PC-3 (cell line): Measurements from ENCODE around the gene ERP44. TPM values are rescaled to one million over a fixed set of nuclear protein-coding genes. Genes with fewer than 3 reads are reported as not detected.
"Not testable (repeated sequence)": the region's sequence is repeated elsewhere in the genome, so short reads cannot be mapped to it uniquely, and the experiment has no call there.

Source experiments
- ATAC-seq: fragments of 200-7000 bp; cut with Tn5 transposase; 2 replicates; pipeline ENCODE4 v1.9.1; 2020; ENCODE audit warnings: mild to moderate bottlenecking, moderate library complexity
- BruUV-seq: library from RNA; stranded (reverse); fragments of 400-500 nt; replicated peaks from 2 replicates; lab custom pipeline; 2021; lab: Mats Ljungman, UMichigan
- CTCF ChIA-PET: fragments of 300-600 bp; sonication (Branson Sonifier 250); formaldehyde crosslinking; loops from one replicate; lab custom pipeline; 2022; ENCODE audit warnings: antibody characterized with exemption; lab: Charles Lee
- POLR2A ChIA-PET: fragments of 300-600 bp; sonication (Branson Sonifier 250); formaldehyde crosslinking; loops from one replicate; lab custom pipeline; 2022; ENCODE audit warnings: antibody characterized with exemption; ENCODE audit not compliant: unreplicated experiment; lab: Charles Lee
- DNase-seq: peaks from one replicate; pipeline ENCODE4 v3.0.0-alpha.2; 2015
- H2AFZ ChIP-seq: fragments of 300-600 bp; sonication (generic); 2 replicates; pipeline ENCODE4 v1.6.0; 2016; ENCODE audit warnings: antibody characterized with exemption, low read length
- H3F3A ChIP-seq: fragments of 300-600 bp; sonication (generic); one replicate; pipeline ENCODE4 v1.6.0; 2017; ENCODE audit warnings: antibody characterized with exemption, low read length, control low read depth, mild to moderate bottlenecking; ENCODE audit not compliant: unreplicated experiment
- H3K27ac ChIP-seq: fragments of 300-600 bp; sonication (generic); 2 replicates; pipeline ENCODE4 v1.5.1; 2016; ENCODE audit warnings: mild to moderate bottlenecking, low read length
- H3K27me3 ChIP-seq: fragments of 300-600 bp; sonication (generic); 2 replicates; pipeline ENCODE4 v1.6.1; 2016; ENCODE audit warnings: low read length, mixed read lengths
- H3K36me3 ChIP-seq: fragments of 300-600 bp; sonication (generic); 2 replicates; pipeline ENCODE4 v1.6.1; 2016; ENCODE audit warnings: low read depth, mixed run types, low read length, mixed read lengths
- H3K4me1 ChIP-seq: fragments of 300-600 bp; sonication (generic); 2 replicates; pipeline ENCODE4 v1.5.1; 2016; ENCODE audit warnings: low read length; ENCODE audit not compliant: insufficient read depth
- H3K4me2 ChIP-seq: fragments of 300-600 bp; sonication (generic); 2 replicates; pipeline ENCODE4 v1.6.0; 2016; ENCODE audit warnings: low read length
- H3K4me3 ChIP-seq: fragments of 300-600 bp; sonication (generic); 2 replicates; pipeline ENCODE4 v1.5.1; 2016; ENCODE audit warnings: mild to moderate bottlenecking, low read length, mixed read lengths
- H3K79me2 ChIP-seq: fragments of 300-600 bp; sonication (generic); 2 replicates; pipeline ENCODE4 v1.6.1; 2017; ENCODE audit warnings: low read length, mixed read lengths
- H3K9ac ChIP-seq: fragments of 300-600 bp; sonication (generic); 2 replicates; pipeline ENCODE4 v1.6.0; 2016; ENCODE audit warnings: mild to moderate bottlenecking, low read length
- H3K9me2 ChIP-seq: fragments of 300-600 bp; sonication (generic); replicated peaks from 2 replicates; pipeline ENCODE4 v1.6.1; 2016; ENCODE audit warnings: mixed run types, low read length, mixed read lengths
- H3K9me3 ChIP-seq: fragments of 300-600 bp; sonication (generic); 2 replicates; pipeline ENCODE4 v1.6.1; 2016; ENCODE audit warnings: low read length, mixed read lengths
- H4K20me1 ChIP-seq: fragments of 300-600 bp; sonication (generic); 2 replicates; pipeline ENCODE4 v1.6.1; 2016; ENCODE audit warnings: low read length, mixed read lengths
- EZH2 ChIP-seq: fragments of 300-600 bp; sonication (generic); IDR thresholded peaks from one replicate; pipeline ENCODE4 v1.6.1; 2017; ENCODE audit warnings: antibody characterized with exemption, mild to moderate bottlenecking, low read length; ENCODE audit not compliant: unreplicated experiment
- EZH2phosphoT487 ChIP-seq: fragments of 300-600 bp; sonication (generic); IDR thresholded peaks from 2 replicates; pipeline ENCODE4 v1.6.1; 2018; ENCODE audit warnings: mild to moderate bottlenecking, antibody characterized with exemption, low read length, borderline replicate concordance
- intact Hi-C: fragments of 100-400 bp; cut with micrococcal nuclease; formaldehyde crosslinking; loops from 2 replicates; pipeline ENCODE4 v1.9.0; 2023
- total RNA-seq: library from RNA; depleted of rRNA; stranded (reverse); fragments of >200 nt; gene quantifications from 2 replicates; pipeline ENCODE4 v1.2.3, GENCODE V29; 2014
- TF ChIP-seq, protein P1 (sequence below): fragments of 300-600 bp; sonication (generic); conservative IDR thresholded peaks from 2 replicates; pipeline ENCODE4 v1.5.1; 2017; ENCODE audit warnings: antibody characterized with exemption, low read depth, mild to moderate bottlenecking, low read length

The ERP44 gene
- total RNA-seq, 1 experiment from 2014 or later = 7.7 TPM

DNA sequence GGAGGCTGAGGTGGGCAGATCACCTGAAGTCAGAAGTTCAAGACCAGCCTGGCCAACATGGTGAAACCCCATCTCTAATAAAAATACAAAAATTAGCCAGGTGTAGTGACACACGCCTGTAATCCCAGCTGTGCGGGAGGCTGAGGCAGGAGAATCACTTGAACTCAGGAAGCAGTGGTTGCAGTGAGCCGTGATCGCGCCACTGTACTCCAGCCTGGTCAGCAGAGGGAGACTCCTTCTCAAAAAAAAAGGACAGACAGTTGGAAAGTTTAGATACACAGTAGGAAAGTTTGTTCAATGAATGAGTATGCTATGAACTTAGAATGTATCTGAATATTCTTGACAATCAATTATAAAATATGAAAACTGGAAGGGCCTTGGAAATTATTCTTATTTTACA lies 38.0 kb upstream of the ERP44 start:
- H3K4me2 ChIP-seq, H3K27me3 ChIP-seq, CTCF ChIA-PET, H3F3A ChIP-seq, H3K9me3 ChIP-seq, H3K36me3 ChIP-seq, H4K20me1 ChIP-seq, H3K4me3 ChIP-seq, H3K9ac ChIP-seq, H3K4me1 ChIP-seq, ATAC-seq, BruUV-seq, POLR2A ChIA-PET, H2AFZ ChIP-seq, H3K79me2 ChIP-seq, H3K27ac ChIP-seq, H3K9me2 ChIP-seq: not testable (repeated sequence)
- intact Hi-C loops = loop anchor here (5.0 kb wide), 1 partner anchor 86 kb away; no protein-coding TSS in a partner anchor
- TF ChIP-seq, protein P1, sequence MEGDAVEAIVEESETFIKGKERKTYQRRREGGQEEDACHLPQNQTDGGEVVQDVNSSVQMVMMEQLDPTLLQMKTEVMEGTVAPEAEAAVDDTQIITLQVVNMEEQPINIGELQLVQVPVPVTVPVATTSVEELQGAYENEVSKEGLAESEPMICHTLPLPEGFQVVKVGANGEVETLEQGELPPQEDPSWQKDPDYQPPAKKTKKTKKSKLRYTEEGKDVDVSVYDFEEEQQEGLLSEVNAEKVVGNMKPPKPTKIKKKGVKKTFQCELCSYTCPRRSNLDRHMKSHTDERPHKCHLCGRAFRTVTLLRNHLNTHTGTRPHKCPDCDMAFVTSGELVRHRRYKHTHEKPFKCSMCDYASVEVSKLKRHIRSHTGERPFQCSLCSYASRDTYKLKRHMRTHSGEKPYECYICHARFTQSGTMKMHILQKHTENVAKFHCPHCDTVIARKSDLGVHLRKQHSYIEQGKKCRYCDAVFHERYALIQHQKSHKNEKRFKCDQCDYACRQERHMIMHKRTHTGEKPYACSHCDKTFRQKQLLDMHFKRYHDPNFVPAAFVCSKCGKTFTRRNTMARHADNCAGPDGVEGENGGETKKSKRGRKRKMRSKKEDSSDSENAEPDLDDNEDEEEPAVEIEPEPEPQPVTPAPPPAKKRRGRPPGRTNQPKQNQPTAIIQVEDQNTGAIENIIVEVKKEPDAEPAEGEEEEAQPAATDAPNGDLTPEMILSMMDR = peak; percentile 32; the same call in 1 of the 2 replicates
- peak; percentile 4 for DNase-seq

DNA sequence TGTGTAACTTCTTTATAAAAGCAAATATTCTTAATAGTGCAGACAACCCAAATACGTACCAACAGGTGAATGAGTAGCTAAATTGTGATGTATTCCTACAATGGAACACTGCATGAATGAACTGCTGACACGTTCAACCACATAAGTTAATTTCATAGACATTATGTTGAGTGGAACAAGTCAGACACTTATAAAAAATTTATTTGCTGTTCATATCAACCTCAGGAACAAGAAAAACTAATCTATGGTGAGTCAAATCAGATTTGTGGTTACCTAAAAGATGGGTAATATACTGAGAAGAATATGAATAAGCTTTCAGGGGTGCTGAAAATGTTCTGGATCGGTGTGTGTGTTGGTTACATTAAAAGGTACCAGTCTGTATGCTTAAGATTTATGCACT lies 35.9 kb upstream of the ERP44 start:
- POLR2A ChIA-PET = no interaction called here
- Histone ChIP-seq H3K4me1 (no peaks in the 10 kb centered on the region), H3K4me3 (no peak overlapping the region), H3K27ac (no peak overlapping the region), H3K27me3 (no peaks in the 10 kb centered on the region), H3K9ac (no peak overlapping the region), H3K4me2 (no peak overlapping the region), H3K36me3 (no peaks in the 10 kb centered on the region), H4K20me1 (no peaks in the 10 kb centered on the region), H3F3A (no peaks in the 10 kb centered on the region), H3K9me3 (no peaks in the 10 kb centered on the region), H3K79me2 (no peaks in the 10 kb centered on the region), H3K9me2 (no peaks in the 10 kb centered on the region), H2AFZ (no peak overlapping the region)
- ATAC-seq (no peak), DNase-seq (no peak)
- TF ChIP-seq, protein P1 = no peak
- TF ChIP-seq EZH2phosphoT487 (no peak), EZH2 (no peak)
- intact Hi-C loops = loop anchor here (5.0 kb wide), 2 partner anchors 38 to 88 kb away; no protein-coding TSS in a partner anchor
- CTCF ChIA-PET = no interaction called here
- no TSS peak for BruUV-seq

DNA sequence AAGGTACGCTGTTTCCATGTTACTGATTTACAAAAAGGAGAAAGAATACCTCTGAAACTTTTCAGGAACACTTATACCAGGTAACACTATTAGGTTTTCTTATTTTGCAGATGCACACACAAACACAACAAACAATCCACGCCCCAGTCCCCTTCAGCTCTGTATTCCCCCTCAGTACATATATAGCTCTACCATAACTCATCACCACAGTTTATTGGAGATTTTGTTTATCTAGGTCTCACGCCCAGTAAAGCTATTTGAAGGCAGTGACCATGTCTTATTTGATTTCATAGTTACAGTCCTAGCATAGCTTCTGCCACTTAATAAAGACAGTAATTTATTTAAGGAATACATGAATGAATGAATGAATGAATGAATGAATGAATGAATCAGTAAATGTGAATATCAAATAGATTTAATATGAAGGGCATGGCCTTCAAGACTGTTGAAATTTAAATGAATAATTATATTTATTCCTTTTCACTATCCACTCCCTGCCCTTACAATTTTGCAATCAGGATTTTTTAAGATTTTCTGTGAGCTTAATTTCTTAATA lies 33.2 kb upstream of the ERP44 start:
- H3K9me3 ChIP-seq = no peaks in the 10 kb centered on the region
- TF ChIP-seq, protein P1 = no peak
- TF ChIP-seq EZH2phosphoT487 (no peak), EZH2 (no peak)
- ATAC-seq (peak; percentile 92), DNase-seq (peak; percentile 15)
- no peak overlapping the region for H2AFZ ChIP-seq
- BruUV-seq = no TSS peak
- POLR2A ChIA-PET = interaction anchor here (0.6 kb wide), 1 partner anchor 72 kb away, joined by 4 read pairs; no protein-coding TSS in a partner anchor
- no peak overlapping the region for H3K9ac ChIP-seq
- no peaks in the 10 kb centered on the region for H3F3A ChIP-seq
- no peaks in the 10 kb centered on the region for H3K79me2 ChIP-seq
- H3K27ac ChIP-seq = no peak overlapping the region
- no peak overlapping the region for H3K4me3 ChIP-seq
- no peaks in the 10 kb centered on the region for H3K9me2 ChIP-seq
- no peaks in the 10 kb centered on the region for H3K27me3 ChIP-seq
- intact Hi-C loops = loop anchor here (5.0 kb wide), 1 partner anchor 40 kb away; no protein-coding TSS in a partner anchor
- CTCF ChIA-PET = no interaction called here
- H4K20me1 ChIP-seq = no peaks in the 10 kb centered on the region
- no peaks in the 10 kb centered on the region for H3K36me3 ChIP-seq
- no peak overlapping the region for H3K4me2 ChIP-seq
- H3K4me1 ChIP-seq = no peaks in the 10 kb centered on the region
